ENCODE measurements around the gene PAN2.

- TF ChIP-seq POLR2AphosphoS5 (IDR thresholded peaks at IDR 0.05; ENCODE audit: low read depth, low read length) (no peak), POLR2A (IDR thresholded peaks at IDR 0.05; ENCODE audit: low read depth, low read length) (no peak), TAF1 (IDR thresholded peaks at IDR 0.05; ENCODE audit: borderline replicate concordance, low read depth, low read length) (no peak)
Observed at GRCh38 chr12:56311003-56311402, 22.8 kb downstream of the PAN2 start.

Measured in GM12892 (cell line).